ENCODE results near the gene MSH3. TPM values are rescaled to one million over a fixed set of nuclear protein-coding genes. Genes with fewer than 3 reads are reported as not detected.
"Not testable (repeated sequence)": the region's sequence is repeated elsewhere in the genome, so short reads cannot be mapped to it uniquely, and the experiment has no call there.

MSH3 gene
- polyA plus RNA-seq, 3 donors from 2014 or later: 5.6 to 13.7 (median 10.3) TPM

GRCh38 chr5:80631278-80632259 lies 22.9 kb upstream of the MSH3 start:
- no peaks in the 10 kb centered on the region for H3K9me3 Mint-ChIP-seq
- no peak for DNase-seq
- peaks cover 11 to 23% (median 19%) of the 10 kb centered on the region in 3 donors for H3K36me3 Mint-ChIP-seq
- peak overlapping the region in 1 of 6 donors; percentile 28 for H3K27ac Mint-ChIP-seq
- peaks cover 0 to 2% (median 0%) of the 10 kb centered on the region in 3 donors for H3K27me3 Mint-ChIP-seq (ENCODE audit: low read depth in 3 of 3)
- H3K4me1 Mint-ChIP-seq: no peaks in the 10 kb centered on the region
- no peak overlapping the region for H3K4me3 Mint-ChIP-seq

GRCh38 chr5:80632700-80633099 lies 21.8 kb upstream of the MSH3 start:
- Mint-ChIP-seq H3K4me1 (no peaks in the 10 kb centered on the region), H3K9me3 (no peaks in the 10 kb centered on the region)
- no peak for DNase-seq

GRCh38 chr5:80634193-80634592 lies 20.3 kb upstream of the MSH3 start:
- H3K27me3 Mint-ChIP-seq (ENCODE audit: low read depth in 3 of 3): peaks cover 0 to 2% (median 0%) of the 10 kb centered on the region in 3 donors
- no peaks in the 10 kb centered on the region for H3K9me3 Mint-ChIP-seq
- H3K36me3 Mint-ChIP-seq: peaks cover 16 to 36% (median 31%) of the 10 kb centered on the region in 3 donors
- H3K4me1 Mint-ChIP-seq: no peaks in the 10 kb centered on the region
- DNase-seq: no peak
- H3K4me3 Mint-ChIP-seq: no peak overlapping the region
- H3K27ac Mint-ChIP-seq: no peak overlapping the region

More at GRCh38 chr5:80632700-80633099, 21.8 kb upstream of the MSH3 start:
- Mint-ChIP-seq H3K36me3 (peaks cover 11 to 26% (median 22%) of the 10 kb centered on the region in 3 donors), H3K4me3 (no peak overlapping the region), H3K27me3 (ENCODE audit: low read depth in 3 of 3) (peaks cover 0 to 2% (median 0%) of the 10 kb centered on the region in 3 donors), H3K27ac (peak overlapping the region in 1 of 6 donors; percentile 17)

- Mint-ChIP-seq H3K27ac (peak overlapping the region in 1 of 6 donors; percentile 2), H3K36me3 (peaks cover 33 to 67% (median 56%) of the 10 kb centered on the region in 3 donors), H3K27me3 (ENCODE audit: low read depth in 3 of 3) (no peaks in the 10 kb centered on the region)
These were observed 13.1 kb upstream of the MSH3 start for GRCh38 chr5:80641353-80641752.

GRCh38 chr5:80644900-80645299 lies 9.6 kb upstream of the MSH3 start:
- no peaks in the 10 kb centered on the region for H3K27me3 Mint-ChIP-seq (ENCODE audit: low read depth in 3 of 3)
- H3K36me3 Mint-ChIP-seq: peaks cover 32 to 59% (median 46%) of the 10 kb centered on the region in 3 donors
- no peaks in the 10 kb centered on the region for H3K9me3 Mint-ChIP-seq
- no peak overlapping the region for H3K27ac Mint-ChIP-seq
- DNase-seq: no peak
- H3K4me1 Mint-ChIP-seq: no peaks in the 10 kb centered on the region
- H3K4me3 Mint-ChIP-seq: no peak overlapping the region

More at GRCh38 chr5:80641353-80641752, 13.1 kb upstream of the MSH3 start:
- no peaks in the 10 kb centered on the region for H3K9me3 Mint-ChIP-seq
- no peak overlapping the region for H3K4me3 Mint-ChIP-seq
- no peaks in the 10 kb centered on the region for H3K4me1 Mint-ChIP-seq
- DNase-seq: no peak

GRCh38 chr5:80646926-80647325 lies 7.5 kb upstream of the MSH3 start:
- peak overlapping the region in 1 of 6 donors; percentile 7 for H3K27ac Mint-ChIP-seq
- H3K9me3 Mint-ChIP-seq: no peaks in the 10 kb centered on the region
- H3K36me3 Mint-ChIP-seq: peaks cover 27 to 46% (median 32%) of the 10 kb centered on the region in 3 donors
- DNase-seq: no peak
- no peak overlapping the region for H3K4me3 Mint-ChIP-seq
- H3K4me1 Mint-ChIP-seq: no peaks in the 10 kb centered on the region
- no peaks in the 10 kb centered on the region for H3K27me3 Mint-ChIP-seq (ENCODE audit: low read depth in 3 of 3)

- peaks cover 26 to 32% of the 10 kb centered on the region in 2 donors for H3K4me1 Mint-ChIP-seq
- peak overlapping the region in 5 of 6 donors; percentile 55 to 80 (median 62) for H3K27ac Mint-ChIP-seq
- no peak for DNase-seq
These were observed 950 bp upstream of the MSH3 start for GRCh38 chr5:80653502-80653901.

GRCh38 chr5:80654054-80654390 lies 430 bp upstream of the MSH3 start:
- H3K4me3 Mint-ChIP-seq: peak overlapping the region; percentile 73 to 86 (median 75)
- no peaks in the 10 kb centered on the region for H3K9me3 Mint-ChIP-seq
- peaks cover 26 to 32% of the 10 kb centered on the region in 2 donors for H3K4me1 Mint-ChIP-seq
- peaks cover 3 to 24% (median 22%) of the 10 kb centered on the region in 3 donors for H3K36me3 Mint-ChIP-seq
- peaks cover 0 to 12% (median 8%) of the 10 kb centered on the region in 3 donors for H3K27me3 Mint-ChIP-seq (ENCODE audit: low read depth in 3 of 3)
- no peak for DNase-seq
- H3K27ac Mint-ChIP-seq: peak overlapping the region in 5 of 6 donors; percentile 55 to 77 (median 62)

More at GRCh38 chr5:80653502-80653901, 950 bp upstream of the MSH3 start:
- Mint-ChIP-seq H3K4me3 (peak overlapping the region; percentile 73 to 86 (median 75)), H3K36me3 (peaks cover 3 to 24% (median 23%) of the 10 kb centered on the region in 3 donors), H3K27me3 (ENCODE audit: low read depth in 3 of 3) (peaks cover 0 to 12% (median 8%) of the 10 kb centered on the region in 3 donors), H3K9me3 (no peaks in the 10 kb centered on the region)

- H3K27me3 Mint-ChIP-seq (ENCODE audit: low read depth in 3 of 3): peaks cover 0 to 12% (median 8%) of the 10 kb centered on the region in 3 donors
These were observed 851 bp downstream of the MSH3 start for GRCh38 chr5:80655231-80655774.

GRCh38 chr5:80656425-80656824 lies 2.0 kb downstream of the MSH3 start:
- Mint-ChIP-seq H3K27me3 (ENCODE audit: low read depth in 3 of 3) (peaks cover 0 to 12% (median 8%) of the 10 kb centered on the region in 3 donors), H3K4me3 (no peak overlapping the region), H3K4me1 (peaks cover 26 to 38% of the 10 kb centered on the region in 2 donors), H3K36me3 (peaks cover 26 to 46% (median 45%) of the 10 kb centered on the region in 3 donors), H3K9me3 (no peaks in the 10 kb centered on the region), H3K27ac (peak overlapping the region in 3 of 6 donors; percentile 72 to 96 (median 90))
- DNase-seq: no peak

More at GRCh38 chr5:80655231-80655774, 851 bp downstream of the MSH3 start:
- H3K9me3 Mint-ChIP-seq: no peaks in the 10 kb centered on the region
- H3K36me3 Mint-ChIP-seq: peaks cover 16 to 37% (median 34%) of the 10 kb centered on the region in 3 donors
- no peak for DNase-seq
- peak overlapping the region; percentile 86 to 97 (median 95) for H3K4me3 Mint-ChIP-seq
- H3K4me1 Mint-ChIP-seq: peaks cover 26 to 32% of the 10 kb centered on the region in 2 donors
- peak overlapping the region; percentile 90 to 99 (median 96) for H3K27ac Mint-ChIP-seq

- no peaks in the 10 kb centered on the region for H3K9me3 Mint-ChIP-seq
- no peak overlapping the region for H3K4me3 Mint-ChIP-seq
- no peak for DNase-seq
- peaks cover 0 to 7% (median 6%) of the 10 kb centered on the region in 3 donors for H3K27me3 Mint-ChIP-seq (ENCODE audit: low read depth in 3 of 3)
- no peak overlapping the region for H3K27ac Mint-ChIP-seq
- peaks cover 35 to 59% (median 41%) of the 10 kb centered on the region in 3 donors for H3K36me3 Mint-ChIP-seq
- peaks cover 16 to 25% of the 10 kb centered on the region in 2 donors for H3K4me1 Mint-ChIP-seq
These were observed 4.7 kb downstream of the MSH3 start for GRCh38 chr5:80659106-80659505.

- Mint-ChIP-seq H3K27ac (peak overlapping the region in 1 of 6 donors; percentile 34), H3K36me3 (peaks cover 35 to 71% (median 36%) of the 10 kb centered on the region in 3 donors), H3K4me1 (peaks cover 8 to 19% of the 10 kb centered on the region in 2 donors)
- H3K4me3 Mint-ChIP-seq; DNase-seq; H3K9me3 Mint-ChIP-seq; H3K27me3 Mint-ChIP-seq (ENCODE audit: low read depth in 3 of 3): not testable (repeated sequence)
These were observed 6.2 kb downstream of the MSH3 start for GRCh38 chr5:80660661-80661060.

- peaks cover 40 to 76% (median 44%) of the 10 kb centered on the region in 3 donors for H3K36me3 Mint-ChIP-seq
These were observed 7.7 kb downstream of the MSH3 start for GRCh38 chr5:80662108-80662507.

More at GRCh38 chr5:80662108-80662507, 7.7 kb downstream of the MSH3 start:
- DNase-seq: no peak
- H3K9me3 Mint-ChIP-seq: no peaks in the 10 kb centered on the region
- peaks cover 0 to 2% (median 0%) of the 10 kb centered on the region in 3 donors for H3K27me3 Mint-ChIP-seq (ENCODE audit: low read depth in 3 of 3)
- no peak overlapping the region for H3K27ac Mint-ChIP-seq
- H3K4me3 Mint-ChIP-seq: no peak overlapping the region
- H3K4me1 Mint-ChIP-seq: peaks cover 0 to 16% of the 10 kb centered on the region in 2 donors
